HG03575 (cell line): ENCODE measurements around the gene MED31.
"Not testable (repeated sequence)": the region's sequence is repeated elsewhere in the genome, so short reads cannot be mapped to it uniquely, and the experiment has no call there.

Source experiments
- ATAC-seq: cut with Tn5 transposase; IDR thresholded peaks from one replicate; pipeline ENCODE4 v1.9.1; 2021; ENCODE audit not compliant: unreplicated experiment, insufficient number of reproducible peaks, low FRiP score; ENCODE audit errors: extremely low read depth

MED31 gene

DNA sequence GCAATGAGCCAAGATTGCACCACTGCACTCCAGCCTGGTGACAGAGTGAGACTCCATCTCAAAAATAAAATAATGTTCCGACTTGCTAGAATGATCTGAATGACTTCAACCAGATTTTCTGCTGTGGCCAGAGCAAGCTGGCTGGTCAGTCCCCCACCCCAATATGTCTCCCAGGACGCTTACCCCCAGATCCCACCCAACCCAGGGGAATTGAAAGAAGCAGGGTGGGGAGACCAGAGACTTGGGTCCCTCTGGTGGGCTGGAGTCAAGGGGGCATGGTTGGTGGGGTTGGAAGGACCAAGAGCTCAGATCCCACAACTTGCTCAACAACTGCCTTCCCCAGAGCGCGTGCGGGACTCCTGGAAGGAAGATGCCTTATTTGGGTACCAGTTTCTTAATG lies 7.0 kb upstream of the MED31 start:
- ATAC-seq: not testable (repeated sequence)

DNA sequence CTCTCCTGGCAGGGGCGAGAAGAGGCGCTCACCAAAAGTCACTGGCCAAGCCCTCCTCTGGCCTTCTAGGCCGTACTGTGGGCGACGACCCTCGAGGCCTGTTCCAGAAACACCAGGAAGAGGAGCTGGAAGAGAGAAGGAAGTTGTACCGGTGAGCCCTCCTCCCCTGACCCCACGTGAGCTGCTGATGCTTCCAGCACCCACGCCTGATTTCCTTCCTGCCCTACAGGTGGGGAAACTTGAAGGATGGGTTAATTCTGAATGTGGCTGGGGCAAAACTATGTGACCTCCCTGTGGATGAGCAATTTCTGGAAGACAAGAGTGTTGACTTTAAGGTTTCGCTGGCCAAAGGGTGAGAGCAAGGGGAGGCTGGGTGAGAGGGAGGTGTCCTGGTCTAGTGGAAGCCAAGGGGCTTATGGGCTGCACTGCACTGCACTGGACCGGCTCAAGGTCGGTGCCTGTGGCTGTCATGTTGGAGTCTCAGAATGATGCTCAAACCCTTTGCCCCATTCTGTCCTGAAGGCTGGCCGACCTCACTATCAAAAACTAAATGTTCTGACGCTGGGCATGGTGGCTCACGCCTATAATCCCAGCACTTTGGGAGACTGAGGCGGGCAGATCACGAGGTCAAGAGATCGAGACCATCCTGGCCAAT lies 6.4 kb upstream of the MED31 start:
- no peak for ATAC-seq

DNA sequence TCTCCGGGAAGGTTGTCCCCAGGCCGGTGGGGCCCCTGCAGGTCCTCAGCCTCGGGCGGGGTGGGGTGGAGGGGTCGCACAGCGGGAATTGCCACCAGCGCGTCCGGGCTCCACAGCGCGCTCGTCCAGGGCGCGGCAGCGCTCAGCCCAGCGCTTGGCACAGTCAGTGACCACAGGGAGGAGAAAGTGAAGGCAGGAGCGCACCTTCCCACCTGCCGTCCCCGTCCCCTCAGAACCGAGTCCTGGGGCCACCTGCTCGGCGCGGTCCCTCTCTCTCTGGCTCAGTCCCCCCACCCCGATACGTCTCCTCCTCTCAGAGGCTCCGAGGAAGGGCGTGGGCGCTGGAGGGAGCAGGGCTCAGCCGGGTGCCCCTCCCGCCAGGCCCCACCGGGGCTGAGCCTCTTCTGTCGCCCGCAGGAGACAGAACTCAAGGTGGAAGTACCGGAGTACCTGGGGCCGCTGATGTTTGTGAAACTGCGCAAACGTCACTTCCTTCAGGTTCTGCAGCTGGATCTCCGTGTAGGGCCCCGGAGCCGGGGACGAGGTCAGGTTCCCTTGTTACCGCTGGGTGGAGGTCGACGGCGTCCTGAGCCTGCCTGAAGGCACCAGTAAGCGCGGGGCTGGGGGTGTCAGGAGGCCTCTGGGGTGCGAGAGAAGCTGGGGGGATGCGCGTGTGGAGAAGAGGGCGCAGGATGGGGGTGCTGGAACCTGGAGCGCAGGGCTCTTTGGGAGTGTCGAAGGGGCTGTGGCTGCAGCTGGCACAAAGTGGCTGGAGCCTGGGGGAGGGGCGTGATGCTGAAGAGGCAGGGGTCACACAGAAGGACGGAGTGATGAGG lies 5.6 kb upstream of the MED31 start:
- ATAC-seq: not testable (repeated sequence)

DNA sequence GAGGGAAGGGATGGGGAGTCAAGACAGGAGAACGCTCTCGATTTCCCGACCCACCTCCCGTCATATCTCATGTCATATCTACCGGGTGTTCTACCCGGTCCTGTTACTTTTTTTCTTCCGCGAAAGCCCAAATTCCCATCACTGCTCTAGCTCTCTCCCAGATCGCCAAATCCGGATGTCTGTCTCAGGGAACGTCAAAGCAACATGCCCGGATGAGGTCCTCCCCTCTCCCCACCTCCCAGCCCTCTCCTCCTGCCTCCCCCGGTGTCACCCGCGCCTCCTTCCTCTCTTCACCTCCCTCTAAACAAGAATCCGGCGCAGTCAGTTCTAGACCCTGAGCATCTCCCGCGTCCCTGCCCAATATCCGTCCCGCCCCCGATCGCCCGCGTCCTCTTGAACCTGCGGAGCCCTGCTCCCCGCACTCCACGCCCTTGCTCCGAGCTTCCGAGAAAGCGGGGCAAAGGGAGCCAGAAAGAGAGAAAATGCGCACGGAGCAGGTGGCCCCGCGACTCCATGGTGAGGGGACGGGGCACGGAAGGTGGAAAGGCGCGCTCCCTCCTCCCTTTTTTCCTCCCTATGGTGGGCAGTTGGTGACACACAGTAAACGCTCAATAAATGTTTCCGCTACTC lies 4.4 kb upstream of the MED31 start:
- ATAC-seq: not testable (repeated sequence)

DNA sequence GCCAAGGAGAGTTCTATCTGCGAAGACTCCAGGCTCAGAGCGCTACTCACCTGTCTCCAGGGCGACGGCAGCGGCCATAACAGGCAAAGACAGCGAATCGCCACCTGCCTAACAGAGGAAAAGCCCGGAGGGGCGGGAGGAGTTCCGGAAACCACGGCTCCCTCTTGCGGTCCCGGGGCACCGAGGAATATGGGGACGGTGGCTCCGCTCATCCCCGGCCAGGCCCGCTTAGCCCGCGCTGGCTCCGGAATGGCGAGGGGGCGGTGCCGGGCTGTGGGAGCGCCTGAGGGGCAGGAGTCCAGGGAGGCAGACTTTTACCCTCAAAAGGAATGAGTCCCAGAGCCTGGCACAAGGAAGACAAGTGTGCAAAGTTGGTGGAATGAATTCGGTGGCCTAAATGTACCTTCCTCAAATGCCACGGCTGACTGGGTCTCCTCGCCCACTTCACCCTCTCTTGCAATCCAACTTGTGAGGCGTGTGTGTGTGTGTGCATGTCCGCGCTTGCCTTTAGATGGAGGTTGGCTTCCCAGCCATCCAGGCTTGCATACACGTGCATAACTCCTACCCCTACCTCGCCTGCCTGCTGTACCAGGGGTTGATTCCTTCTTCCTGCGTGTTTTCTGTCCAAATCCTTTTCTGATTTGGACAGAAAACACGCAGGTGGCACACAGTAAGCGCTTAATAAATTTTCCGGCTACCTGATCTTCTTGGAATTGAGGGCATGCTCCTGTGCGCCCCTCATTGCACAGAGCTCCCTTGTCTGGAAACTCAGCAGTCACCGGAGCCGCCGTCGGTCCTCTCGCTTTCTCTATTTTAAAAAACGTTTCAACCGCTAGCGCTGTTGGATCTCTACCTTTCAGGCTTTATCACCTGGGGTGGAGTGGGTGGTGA lies 3.7 kb upstream of the MED31 start:
- ATAC-seq: no peak

DNA sequence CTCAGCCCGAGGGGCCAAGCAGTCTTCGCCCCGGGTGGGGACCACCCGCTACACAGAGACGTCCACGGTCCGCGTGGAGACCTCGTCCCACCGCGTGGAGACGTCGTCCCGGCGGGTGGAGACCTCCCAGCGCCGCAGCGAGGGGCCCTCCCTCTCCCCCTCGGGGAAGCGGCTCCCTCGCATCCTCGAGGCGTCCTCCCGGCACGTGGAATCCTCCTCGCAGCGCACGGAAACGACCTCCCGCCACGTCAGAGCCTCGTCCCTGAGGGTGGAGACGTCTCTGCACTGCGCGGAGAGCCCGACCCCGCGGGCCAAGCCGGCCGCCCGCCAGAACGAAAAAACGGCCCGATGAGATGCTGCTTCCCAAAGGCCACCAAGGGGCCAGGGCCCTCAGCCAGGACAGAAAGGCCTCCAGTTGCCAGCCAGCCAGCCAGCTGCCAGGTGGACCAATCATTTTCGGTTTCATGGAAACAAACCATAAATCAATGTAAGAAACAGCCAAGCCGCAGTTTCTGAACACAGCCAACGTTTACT lies 581 bp upstream of the MED31 start:
- ATAC-seq: no peak

DNA sequence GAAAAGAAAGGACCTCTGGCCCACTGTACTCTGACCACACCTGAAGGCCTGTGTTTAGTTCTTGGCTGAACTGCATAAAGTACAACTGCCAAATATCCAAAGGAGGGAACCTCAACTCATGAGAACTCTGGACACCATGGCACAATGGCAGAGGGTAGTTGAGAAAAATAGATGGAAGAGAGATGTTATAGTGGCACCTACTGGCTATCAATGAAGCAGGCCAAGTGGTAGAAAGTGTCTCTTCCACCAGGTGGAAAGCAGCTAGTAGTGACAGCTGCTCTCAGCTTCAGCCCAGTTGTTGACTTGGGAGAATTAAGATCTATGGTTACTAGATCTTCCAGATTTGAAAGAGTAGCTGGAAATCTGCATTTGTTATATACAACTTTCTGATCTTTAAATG lies 3.2 kb downstream of the MED31 start:
- ATAC-seq: no peak

DNA sequence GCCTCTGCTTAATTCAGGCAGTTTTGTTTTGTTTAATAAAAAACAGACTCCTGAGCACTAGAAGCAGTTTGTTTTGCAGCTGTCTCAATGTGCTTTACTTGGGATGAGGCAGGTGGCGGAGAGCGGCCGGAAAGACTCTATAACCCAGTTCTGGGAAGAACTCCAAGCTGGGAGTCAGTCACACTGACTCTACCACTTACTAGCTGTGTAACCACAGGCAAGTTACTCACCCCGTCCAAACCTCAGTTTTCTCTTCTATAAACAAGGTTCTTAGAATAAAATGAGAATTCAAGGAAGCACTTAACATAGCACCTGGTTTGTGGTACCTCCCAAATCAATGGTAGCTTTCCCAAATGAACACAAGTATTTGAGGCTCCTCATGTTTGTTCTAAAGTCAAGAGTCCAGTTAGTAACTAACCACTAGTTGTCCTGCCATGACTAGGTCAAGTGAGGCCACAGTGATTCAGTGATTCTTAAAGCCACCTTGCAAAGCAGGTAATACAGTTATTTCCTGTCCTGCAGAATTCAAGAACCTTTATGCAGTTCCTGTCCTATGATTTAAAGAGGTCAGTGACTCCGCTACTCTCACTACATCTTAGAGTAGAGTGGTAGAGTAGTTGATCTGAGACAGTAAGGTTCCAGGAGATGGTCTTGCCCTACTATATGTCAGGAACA lies 7.8 kb downstream of the MED31 start:
- no peak for ATAC-seq

DNA sequence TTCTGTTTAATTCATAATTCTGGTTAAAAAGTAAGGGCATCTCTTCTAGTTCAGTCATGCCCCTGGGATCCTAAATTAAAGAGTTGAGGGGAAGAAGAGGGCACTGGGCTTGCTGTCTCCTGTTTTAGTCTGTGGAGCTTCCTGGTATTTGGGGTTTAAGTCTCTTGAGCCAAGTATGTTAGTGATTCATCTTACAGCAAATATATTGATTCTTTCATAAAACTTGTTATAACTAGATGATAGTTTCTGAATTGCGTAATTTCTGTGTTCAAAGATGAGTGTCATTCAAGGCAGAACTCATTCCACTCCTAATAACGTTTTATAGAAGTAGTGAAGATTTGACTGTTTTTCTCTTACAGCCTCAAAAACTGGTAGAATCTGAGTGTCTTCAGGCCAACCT lies 8.8 kb downstream of the MED31 start:
- ATAC-seq: no peak

DNA sequence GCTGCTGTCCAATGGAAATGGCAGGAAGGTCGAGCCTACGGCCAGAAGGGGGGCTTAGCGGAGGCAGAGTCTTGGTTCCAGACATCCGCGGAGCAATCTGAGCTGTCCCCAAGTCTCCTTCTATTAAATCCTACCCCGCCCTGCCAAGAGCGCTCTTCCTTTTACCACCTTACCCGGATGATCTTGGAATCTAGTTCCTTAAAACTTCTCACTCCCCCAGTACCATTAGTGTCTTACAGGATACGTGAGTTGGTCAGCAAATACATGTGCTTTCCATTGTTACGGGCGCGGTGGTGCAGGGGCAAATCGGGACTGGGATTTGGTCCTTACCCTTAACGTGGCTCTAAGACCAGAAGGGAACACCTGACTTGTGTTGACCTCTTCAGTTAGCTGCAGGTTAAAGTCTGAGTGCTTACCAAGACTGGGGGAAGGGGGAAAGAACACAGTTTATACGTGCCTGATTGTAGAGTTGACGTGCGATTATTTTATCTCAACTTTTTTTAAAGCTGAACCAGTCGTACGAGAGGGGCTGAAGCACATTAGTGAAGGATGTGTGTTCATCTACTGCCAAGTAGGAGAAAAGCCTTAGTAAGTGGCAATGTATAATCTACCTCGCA lies 10.1 kb downstream of the MED31 start:
- ATAC-seq: no peak

DNA sequence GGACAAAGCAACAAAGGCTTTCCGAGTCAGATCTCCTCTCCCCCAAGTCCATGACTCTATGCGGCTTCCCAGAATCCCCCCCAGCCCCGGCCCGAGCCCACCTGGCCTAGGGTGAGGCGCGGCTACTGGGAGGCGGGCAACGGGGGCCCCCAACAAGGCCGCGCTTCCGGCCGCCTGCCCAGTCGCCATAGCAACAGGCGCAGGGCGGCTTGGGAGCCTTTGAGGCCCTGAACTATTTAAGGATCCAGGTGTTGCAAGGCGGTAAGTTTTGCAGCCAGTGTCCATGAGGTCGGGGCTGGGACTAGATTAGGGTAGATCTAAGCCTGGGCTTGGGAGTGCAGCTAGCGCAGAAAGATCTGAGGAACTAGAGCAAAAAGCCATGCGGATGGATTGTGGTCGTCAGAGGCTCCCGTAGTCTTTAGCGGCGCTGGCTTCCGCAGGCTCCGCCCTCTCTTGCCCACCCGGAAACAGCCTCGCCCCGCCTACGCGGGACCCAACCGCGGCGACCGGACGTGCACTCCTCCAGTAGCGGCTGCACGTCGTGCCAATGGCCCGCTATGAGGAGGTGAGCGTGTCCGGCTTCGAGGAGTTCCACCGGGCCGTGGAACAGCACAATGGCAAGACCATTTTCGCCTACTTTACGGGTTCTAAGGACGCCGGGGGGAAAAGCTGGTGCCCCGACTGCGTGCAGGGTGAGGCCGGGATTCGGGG lies 10.7 kb downstream of the MED31 start, which contains the start of the genes KIAA0753 and TXNDC17:
Gene KIAA0753 (minus strand): TSS at position 176 of the 711 bp plus-strand sequence. CDS start 5,608 bp downstream, outside the sequence.
Gene TXNDC17 (plus strand): TSS at position 525 of the 711 bp plus-strand sequence. CDS start 23 bp downstream, at position 548.
- no peak for ATAC-seq

DNA sequence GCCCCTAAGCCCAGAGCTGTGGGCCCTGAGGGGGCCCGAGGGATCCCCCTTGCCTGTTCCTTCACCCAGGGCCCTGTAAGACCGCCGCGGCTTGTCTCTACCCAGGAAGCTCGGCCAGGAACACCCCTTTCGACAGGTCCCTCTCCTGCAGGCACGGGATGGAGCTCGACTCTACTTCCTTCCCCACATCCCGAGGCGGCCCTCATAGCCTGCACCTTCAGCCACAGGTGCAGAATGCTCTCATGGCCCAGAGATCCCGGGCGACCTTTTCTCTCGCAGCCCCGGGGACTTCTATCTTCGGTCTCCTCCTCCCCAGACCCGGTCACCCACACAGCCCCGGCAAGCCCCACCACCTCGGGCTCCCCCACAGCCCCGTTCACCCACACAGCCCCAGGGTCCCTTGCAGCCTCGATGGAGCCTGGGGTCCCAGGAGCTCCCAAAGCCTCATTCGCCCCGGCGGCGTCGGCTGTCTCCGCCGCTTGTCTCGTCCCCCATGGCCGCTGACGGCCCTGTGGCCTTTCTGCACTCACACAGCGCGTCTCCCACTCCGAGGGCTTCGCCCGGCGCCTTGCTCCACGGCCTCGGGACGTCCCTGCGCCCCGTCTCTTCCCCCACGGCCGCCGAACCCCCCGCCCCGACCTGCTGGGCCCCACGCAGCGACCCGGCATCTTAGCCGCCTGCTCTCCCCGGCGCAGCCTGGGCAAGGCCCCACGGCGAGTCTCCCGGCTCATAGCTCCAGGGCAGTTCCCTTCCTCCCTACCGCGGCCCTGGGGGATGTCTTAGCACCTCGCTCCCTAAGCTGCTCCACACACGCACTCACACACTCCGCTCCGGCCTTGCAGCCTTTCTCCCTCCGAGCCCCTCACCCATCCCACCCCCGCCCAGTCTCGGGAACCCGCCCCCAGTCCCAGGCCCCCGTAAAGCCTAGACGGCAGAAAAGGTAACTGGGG lies 11.5 kb downstream of the MED31 start:
- no peak for ATAC-seq

DNA sequence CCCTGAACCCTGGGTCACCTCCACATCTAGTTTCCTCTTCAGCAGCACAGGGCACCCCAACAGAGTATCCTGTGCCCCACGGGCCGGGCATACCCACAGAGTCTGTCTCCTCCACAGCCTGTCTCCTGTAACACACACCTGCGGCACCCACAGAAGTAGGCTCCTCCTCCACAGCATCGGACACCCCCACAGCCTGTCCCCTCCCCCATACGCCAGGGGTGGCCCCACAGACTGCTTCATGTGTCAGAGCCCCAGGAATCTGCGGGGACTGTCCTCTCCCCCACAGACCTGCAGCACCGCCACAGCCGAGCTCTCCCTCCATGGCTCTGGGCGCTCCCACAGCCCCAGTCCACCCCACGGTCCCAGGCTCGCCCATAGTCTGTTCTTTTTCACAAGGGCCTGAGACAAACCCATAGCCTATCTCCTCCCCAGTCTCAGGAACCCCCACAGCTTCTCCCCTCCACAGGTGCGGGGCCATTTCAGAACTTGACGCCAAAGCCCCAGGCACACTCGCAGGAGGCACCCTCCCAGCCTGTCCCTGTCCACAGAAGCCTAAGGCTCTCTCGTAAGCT lies 12.3 kb downstream of the MED31 start:
- no peak for ATAC-seq

DNA sequence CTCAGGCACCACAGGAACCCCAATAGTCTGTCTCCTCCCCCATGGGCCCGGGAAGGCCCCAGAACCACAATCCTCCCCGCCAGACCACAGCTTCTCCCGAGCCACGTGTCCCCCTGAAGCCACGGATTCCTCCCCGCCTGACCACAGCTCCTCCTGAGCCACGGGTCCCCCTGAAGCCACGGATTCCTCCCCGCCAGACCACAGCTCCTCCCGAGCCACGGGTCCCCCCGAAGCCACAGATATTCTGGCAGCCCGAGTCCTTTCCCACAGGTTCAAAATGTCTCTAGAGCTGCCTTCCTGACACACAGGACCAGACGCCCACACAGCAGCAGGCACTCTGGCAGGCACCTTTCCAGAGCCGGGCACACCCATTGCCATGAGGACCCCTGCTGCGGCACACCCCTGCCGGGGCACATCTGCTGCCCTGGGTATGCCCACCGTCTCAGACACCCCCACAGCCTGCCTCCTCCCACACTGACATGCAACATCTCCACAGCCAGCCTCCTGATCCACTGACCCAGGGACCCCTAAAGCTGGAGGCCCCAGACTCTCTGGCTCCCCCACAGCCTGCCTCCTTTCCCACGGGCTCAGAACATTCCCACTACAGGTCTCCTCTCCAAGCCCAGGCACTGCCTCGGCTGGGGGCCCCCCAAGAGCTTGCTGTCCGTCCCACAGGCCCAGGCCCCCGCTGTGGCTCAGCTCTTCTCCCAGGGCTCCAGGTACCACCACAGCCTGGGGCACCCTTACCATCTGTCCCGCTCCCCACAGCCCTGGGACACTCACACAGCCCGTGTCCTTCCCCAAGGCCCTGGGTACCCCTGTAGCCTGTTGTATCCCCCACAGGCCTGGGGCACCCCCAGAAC lies 13.1 kb downstream of the MED31 start:
- ATAC-seq: no peak

DNA sequence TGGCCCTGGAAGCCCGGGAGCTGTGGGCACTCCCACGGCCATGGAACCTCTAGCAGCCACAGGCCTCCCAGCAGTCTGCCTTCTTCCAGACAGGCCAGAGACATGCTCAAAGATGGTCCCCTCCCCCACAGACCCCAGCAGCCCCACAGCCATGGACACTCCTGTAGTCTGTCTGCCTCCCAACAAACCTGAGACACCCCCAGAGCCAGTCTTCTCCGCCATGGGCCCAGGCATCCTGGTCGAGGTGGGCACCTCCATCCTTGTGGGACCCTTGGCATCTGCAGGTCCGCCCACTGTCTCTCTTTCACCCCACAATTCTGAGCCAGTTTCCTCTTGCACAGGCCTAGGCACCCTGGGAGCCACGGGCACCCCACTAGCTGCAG lies 14.0 kb downstream of the MED31 start:
- no peak for ATAC-seq
